ENCODE data around the gene RBP3. TPM values are rescaled to one million over a fixed set of nuclear protein-coding genes. Genes with fewer than 3 reads are reported as not detected.

RBP3 gene
- total RNA-seq, 1 experiment from 2014 or later, result not detected

DNA sequence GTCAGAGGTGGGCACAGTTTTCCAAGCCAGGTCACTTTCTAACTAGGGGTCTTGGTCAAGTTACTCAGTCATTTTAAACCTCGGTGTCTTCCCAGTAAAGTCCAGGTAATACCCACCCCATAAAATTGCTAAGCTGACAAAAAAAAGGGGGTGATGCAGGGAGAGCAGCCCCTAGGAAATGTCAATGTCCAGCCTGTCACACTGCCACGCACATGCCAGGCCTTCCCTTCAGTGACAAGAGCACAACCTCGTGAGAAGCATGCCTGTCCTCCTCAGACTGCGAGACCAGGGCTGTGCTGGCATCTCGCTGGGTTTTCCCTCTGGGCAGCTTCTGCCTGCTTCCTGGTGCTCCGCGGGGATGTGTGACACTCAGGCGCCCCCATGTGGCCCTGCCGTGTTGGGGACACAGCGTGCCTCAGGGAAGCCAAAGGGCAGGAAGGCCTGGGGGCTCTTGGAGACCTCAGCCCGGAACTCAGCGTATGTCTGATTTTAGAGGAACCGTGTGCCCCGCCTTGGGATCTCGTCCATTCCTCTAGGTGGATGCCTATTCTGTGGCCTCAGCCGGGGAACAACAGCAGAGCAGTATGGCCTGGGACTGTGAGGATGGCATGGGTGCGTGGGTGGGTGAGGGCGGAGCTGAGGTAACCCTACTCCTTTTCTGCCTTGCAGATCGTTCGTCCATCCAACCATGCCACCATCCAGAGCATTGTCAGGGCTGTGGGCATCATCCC is 36.1 kb upstream of the RBP3 start:
- H3K36me3 ChIP-seq, result no peaks in the 10 kb centered on the region
- H3K9me3 ChIP-seq (replicated peaks), result no peaks in the 10 kb centered on the region
- DNase-seq, result peak; percentile 52 to 66
- no peaks in the 10 kb centered on the region for H3K4me1 ChIP-seq
- H3K27me3 ChIP-seq, result no peaks in the 10 kb centered on the region
- H3K27ac ChIP-seq, result no peak overlapping the region
- no peak overlapping the region for H3K4me3 ChIP-seq

DNA sequence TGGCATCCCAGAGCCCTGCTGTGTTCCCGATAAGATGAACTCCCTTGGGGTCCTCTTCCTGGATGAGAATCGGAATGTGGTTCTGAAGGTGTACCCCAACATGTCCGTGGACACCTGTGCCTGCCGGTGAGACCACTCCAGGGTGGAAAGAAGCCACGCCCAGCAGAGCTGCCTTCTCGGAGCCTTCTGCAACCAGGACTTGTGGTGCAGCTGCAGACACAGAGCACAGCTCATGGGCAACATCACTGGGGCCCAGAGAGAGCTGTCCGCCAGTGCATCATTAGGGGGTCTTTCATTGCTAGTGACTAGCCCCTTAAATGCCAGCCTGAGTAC is 35.5 kb upstream of the RBP3 start:
- DNase-seq, result no peak
- Histone ChIP-seq H3K36me3 (no peaks in the 10 kb centered on the region), H3K27ac (no peak overlapping the region), H3K9me3 (replicated peaks) (no peaks in the 10 kb centered on the region), H3K4me1 (no peaks in the 10 kb centered on the region), H3K4me3 (no peak overlapping the region), H3K27me3 (no peaks in the 10 kb centered on the region)

DNA sequence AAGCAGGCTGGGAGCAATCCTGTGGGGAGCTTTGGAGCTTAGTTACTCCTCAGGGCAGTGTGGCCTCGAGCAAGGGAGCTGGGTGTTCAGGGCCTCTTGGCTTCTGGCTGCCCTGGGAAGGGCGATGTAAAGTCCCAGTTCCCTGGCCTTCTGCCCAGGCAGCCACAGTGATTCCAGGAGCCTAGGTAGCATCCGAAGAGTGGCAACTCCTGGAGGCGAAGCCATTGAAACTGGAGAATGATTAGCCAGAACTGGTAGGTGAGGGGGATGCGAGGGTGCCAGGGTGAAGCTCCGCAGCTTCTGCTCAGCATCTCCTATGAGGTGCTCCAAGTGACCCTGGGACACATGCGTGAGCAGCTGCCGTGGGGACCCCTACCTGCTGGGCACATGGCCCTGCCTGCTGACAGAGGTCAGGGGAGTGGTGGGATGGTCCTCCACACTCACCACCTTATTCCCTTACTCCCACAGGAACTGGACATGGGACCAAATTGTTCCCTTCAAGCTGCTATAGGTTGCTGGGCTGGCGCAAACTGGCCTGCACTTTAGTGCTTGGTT is 33.7 kb upstream of the RBP3 start:
- H3K9me3 ChIP-seq (replicated peaks), result no peaks in the 10 kb centered on the region
- DNase-seq, result no peak
- no peak overlapping the region for H3K27ac ChIP-seq
- H3K36me3 ChIP-seq, result no peaks in the 10 kb centered on the region
- no peak overlapping the region for H3K4me3 ChIP-seq
- no peaks in the 10 kb centered on the region for H3K27me3 ChIP-seq
- no peaks in the 10 kb centered on the region for H3K4me1 ChIP-seq

GRCh38 chr10:47315421-47315820 is 32.7 kb upstream of the RBP3 start:
- no peak overlapping the region for H3K4me3 ChIP-seq
- no peak for DNase-seq
- no peaks in the 10 kb centered on the region for H3K4me1 ChIP-seq
- no peak overlapping the region for H3K27ac ChIP-seq
- H3K36me3 ChIP-seq, result no peaks in the 10 kb centered on the region
- no peaks in the 10 kb centered on the region for H3K9me3 ChIP-seq (replicated peaks)
- no peaks in the 10 kb centered on the region for H3K27me3 ChIP-seq

DNA sequence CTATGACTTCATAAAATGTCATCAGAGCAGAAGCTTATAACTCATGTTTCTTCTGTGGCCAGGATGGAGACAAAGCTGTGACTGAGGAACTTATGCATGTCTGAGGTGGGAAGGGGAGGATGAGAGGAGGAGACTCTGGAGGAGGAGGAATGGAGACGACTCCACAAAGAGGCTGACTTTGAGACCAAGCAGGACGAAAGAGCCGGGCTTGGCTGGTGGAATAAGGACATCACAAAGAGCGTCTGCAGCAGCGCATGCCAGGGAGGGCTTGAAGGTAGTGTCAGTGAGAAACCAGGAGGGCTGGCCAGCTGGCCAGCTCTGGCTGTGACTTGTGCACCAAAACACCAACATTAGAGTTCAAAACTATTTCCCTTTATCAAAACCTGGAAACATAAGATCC is 32.0 kb upstream of the RBP3 start:
- H3K36me3 ChIP-seq, result no peaks in the 10 kb centered on the region
- no peak overlapping the region for H3K27ac ChIP-seq
- H3K27me3 ChIP-seq, result no peaks in the 10 kb centered on the region
- no peak for DNase-seq
- H3K4me3 ChIP-seq, result no peak overlapping the region
- H3K9me3 ChIP-seq (replicated peaks), result no peaks in the 10 kb centered on the region
- no peaks in the 10 kb centered on the region for H3K4me1 ChIP-seq

GRCh38 chr10:47317251-47317650 is 30.9 kb upstream of the RBP3 start:
- Histone ChIP-seq H3K4me3 (no peak overlapping the region), H3K27me3 (no peaks in the 10 kb centered on the region), H3K27ac (no peak overlapping the region), H3K4me1 (no peaks in the 10 kb centered on the region), H3K9me3 (replicated peaks) (no peaks in the 10 kb centered on the region), H3K36me3 (no peaks in the 10 kb centered on the region)
- DNase-seq, result no peak

GRCh38 chr10:47318706-47319105 is 29.5 kb upstream of the RBP3 start:
- H3K4me1 ChIP-seq, result no peaks in the 10 kb centered on the region
- no peaks in the 10 kb centered on the region for H3K9me3 ChIP-seq (replicated peaks)
- no peaks in the 10 kb centered on the region for H3K36me3 ChIP-seq
- no peaks in the 10 kb centered on the region for H3K27me3 ChIP-seq
- DNase-seq, result peak in 1 of 2 experiments; percentile 25
- no peak overlapping the region for H3K27ac ChIP-seq
- no peak overlapping the region for H3K4me3 ChIP-seq

DNA sequence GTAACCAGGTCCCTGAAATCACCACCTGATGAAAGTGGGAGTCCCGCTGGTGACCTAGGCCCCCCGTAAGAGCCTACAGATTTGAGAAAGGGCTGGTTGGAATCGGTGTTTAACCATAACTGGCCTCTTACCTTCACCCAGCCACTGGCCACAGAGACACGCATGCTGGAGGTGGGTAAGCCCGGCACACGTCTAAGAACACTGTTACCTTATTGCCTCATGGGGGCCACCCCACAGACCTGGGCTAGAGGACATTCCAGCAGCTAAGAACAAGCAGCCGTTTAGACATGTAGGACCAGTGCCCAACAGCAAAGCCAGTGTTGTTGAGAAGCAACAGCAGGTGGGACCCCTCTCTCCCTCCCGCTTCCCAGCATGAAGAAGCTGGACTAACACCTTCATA is 28.4 kb upstream of the RBP3 start:
- Histone ChIP-seq H3K4me3 (no peak overlapping the region), H3K4me1 (no peaks in the 10 kb centered on the region), H3K36me3 (no peaks in the 10 kb centered on the region), H3K27me3 (no peaks in the 10 kb centered on the region), H3K27ac (no peak overlapping the region), H3K9me3 (replicated peaks) (no peaks in the 10 kb centered on the region)
- no peak for DNase-seq

DNA sequence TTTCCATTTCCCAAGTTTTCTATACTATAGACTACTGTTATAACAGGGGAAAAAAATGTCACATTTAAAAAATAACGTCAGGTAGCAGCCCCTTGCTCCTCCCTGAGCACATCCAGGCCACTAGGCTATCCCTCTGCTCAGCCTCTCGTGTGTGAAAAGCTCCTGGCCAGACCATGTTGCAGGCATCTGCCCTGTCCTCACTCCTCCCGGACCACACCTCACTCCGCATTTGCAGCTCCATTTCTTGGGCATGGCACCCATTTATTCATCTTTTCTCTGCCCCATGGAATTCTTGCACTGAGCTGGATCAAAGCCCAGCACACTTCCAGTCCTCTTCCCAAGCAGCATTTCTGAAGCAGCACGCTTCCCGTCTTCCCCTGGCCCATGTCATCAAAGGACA is 27.4 kb upstream of the RBP3 start:
- no peaks in the 10 kb centered on the region for H3K4me1 ChIP-seq
- no peaks in the 10 kb centered on the region for H3K27me3 ChIP-seq
- no peak overlapping the region for H3K4me3 ChIP-seq
- H3K27ac ChIP-seq, result no peak overlapping the region
- no peaks in the 10 kb centered on the region for H3K9me3 ChIP-seq (replicated peaks)
- no peak for DNase-seq
- no peaks in the 10 kb centered on the region for H3K36me3 ChIP-seq

GRCh38 chr10:47321521-47322195 is 26.5 kb upstream of the RBP3 start:
- no peak for DNase-seq

DNA sequence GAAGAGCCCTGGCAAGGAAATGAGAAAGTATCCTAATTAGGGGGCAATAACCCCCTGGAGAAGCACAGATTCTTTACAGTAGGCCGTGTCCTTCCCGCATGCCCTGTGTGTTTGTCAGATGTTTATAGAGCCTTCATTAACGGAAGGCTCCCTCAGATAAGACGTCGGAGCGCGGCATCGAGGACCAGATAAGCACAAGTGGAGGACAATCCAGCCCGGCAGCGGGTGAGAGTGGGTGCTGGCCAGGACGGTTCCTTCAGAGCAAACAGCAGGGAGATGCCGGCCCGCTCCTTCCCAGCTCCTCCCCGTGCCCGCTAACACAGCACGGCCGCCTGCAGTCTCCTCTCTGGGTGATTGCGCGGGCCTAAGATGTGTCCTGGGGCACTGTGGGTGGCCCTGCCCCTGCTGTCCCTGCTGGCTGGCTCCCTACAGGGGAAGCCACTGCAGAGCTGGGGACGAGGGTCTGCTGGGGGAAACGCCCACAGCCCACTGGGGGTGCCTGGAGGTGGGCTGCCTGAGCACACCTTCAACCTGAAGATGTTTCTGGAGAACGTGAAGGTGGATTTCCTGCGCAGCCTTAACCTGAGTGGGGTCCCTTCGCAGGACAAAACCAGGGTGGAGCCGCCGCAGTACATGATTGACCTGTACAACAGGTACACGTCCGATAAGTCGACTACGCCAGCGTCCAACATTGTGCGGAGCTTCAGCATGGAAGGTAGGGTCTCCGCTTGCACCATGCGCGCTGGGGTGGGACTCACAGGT is 25.7 kb upstream of the RBP3 start, which contains the start of gene GDF2:
TSS of gene GDF2 (plus strand) at position 155 of the 762 bp plus-strand sequence. CDS start at position 370, 215 bp downstream.
- Histone ChIP-seq H3K4me1 (no peaks in the 10 kb centered on the region), H3K27ac (no peak within 1 kb of the TSS), H3K27me3 (no peaks in the 10 kb centered on the region), H3K9me3 (replicated peaks) (no peaks in the 10 kb centered on the region), H3K4me3 (no peak within 1 kb of the TSS), H3K36me3 (no peaks in the 10 kb centered on the region)
- no peak for DNase-seq

More at GRCh38 chr10:47321521-47322195, 26.5 kb upstream of the RBP3 start:
- Histone ChIP-seq H3K27me3 (no peaks in the 10 kb centered on the region), H3K36me3 (no peaks in the 10 kb centered on the region), H3K4me3 (no peak overlapping the region), H3K4me1 (no peaks in the 10 kb centered on the region), H3K9me3 (replicated peaks) (no peaks in the 10 kb centered on the region), H3K27ac (no peak overlapping the region)

DNA sequence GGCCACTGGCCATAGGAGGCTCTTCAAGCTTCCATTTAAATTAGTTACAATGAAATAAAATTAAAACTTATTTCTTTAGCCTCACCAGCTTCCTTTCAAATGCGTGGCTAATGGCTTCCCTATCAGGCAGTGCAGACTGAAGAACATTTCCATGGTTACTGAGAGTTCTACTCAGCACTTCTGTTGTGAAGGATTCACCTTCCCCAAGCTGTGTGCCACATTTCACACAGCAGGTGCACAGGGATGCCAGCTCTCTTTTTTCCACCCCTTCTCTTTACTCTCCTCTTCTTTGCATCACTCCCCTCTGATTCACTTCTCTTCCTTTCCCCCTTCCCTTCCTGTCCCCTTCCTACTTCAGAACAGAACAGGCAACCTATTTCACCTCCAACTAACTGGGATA is 25.1 kb upstream of the RBP3 start:
- Histone ChIP-seq H3K4me1 (no peaks in the 10 kb centered on the region), H3K36me3 (no peaks in the 10 kb centered on the region), H3K4me3 (no peak overlapping the region), H3K27me3 (no peaks in the 10 kb centered on the region), H3K9me3 (replicated peaks) (no peaks in the 10 kb centered on the region), H3K27ac (no peak overlapping the region)
- DNase-seq, result no peak

DNA sequence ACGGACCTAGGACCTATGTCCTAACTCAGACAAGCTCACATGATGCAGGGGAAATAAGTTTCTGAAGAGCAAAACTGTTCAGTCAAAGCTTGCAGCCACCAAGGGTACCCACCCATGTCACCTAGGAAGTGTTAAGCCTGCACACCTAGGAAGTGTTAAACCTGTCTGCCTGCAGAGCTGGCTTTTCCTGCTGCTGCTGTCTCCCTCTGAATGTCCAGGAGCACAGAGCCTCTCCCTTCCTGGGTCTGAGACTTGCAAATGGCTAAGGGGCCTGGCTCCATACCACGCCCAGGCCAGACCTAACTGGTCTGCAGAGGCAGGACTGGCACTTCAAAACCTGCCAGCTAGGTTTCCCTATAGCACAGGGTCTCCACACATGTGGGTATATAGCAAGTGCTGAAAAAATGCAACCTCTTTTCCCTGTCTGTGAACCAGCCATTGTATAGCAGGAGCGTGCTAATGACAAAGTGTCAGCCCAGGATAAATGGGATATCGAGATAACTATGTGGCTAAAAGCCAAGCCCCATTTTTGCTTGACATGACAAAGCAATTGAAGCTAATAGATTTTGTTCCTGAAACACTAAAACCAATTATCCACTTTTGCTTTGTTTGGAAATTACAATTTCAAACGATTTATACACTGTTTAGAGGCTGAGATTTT is 24.4 kb upstream of the RBP3 start:
- H3K27me3 ChIP-seq, result no peaks in the 10 kb centered on the region
- no peaks in the 10 kb centered on the region for H3K4me1 ChIP-seq
- no peaks in the 10 kb centered on the region for H3K9me3 ChIP-seq (replicated peaks)
- H3K36me3 ChIP-seq, result no peaks in the 10 kb centered on the region
- H3K27ac ChIP-seq, result no peak overlapping the region
- DNase-seq, result no peak
- no peak overlapping the region for H3K4me3 ChIP-seq

DNA sequence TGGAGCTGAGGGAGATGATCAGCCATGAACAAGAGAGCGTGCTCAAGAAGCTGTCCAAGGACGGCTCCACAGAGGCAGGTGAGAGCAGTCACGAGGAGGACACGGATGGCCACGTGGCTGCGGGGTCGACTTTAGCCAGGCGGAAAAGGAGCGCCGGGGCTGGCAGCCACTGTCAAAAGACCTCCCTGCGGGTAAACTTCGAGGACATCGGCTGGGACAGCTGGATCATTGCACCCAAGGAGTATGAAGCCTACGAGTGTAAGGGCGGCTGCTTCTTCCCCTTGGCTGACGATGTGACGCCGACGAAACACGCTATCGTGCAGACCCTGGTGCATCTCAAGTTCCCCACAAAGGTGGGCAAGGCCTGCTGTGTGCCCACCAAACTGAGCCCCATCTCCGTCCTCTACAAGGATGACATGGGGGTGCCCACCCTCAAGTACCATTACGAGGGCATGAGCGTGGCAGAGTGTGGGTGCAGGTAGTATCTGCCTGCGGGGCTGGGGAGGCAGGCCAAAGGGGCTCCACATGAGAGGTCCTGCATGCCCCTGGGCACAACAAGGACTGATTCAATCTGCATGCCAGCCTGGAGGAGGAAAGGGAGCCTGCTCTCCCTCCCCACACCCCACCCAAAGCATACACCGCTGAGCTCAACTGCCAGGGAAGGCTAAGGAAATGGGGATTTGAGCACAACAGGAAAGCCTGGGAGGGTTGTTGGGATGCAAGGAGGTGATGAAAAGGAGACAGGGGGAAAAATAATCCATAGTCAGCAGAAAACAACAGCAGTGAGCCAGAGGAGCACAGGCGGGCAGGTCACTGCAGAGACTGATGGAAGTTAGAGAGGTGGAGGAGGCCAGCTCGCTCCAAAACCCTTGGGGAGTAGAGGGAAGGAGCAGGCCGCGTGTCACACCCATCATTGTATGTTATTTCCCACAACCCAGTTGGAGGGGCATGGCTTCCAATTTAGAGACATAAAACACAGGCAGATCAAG is 22.6 kb upstream of the RBP3 start:
- Histone ChIP-seq H3K4me3 (no peak overlapping the region), H3K36me3 (no peaks in the 10 kb centered on the region), H3K4me1 (no peaks in the 10 kb centered on the region), H3K9me3 (replicated peaks) (no peaks in the 10 kb centered on the region), H3K27ac (no peak overlapping the region), H3K27me3 (no peaks in the 10 kb centered on the region)
- no peak for DNase-seq
